ENCODE measurements around the gene MSTN.

GRCh38 chr2:190069936-190070696, 7.6 kb upstream of the MSTN start:
- TF ChIP-seq, protein P1, sequence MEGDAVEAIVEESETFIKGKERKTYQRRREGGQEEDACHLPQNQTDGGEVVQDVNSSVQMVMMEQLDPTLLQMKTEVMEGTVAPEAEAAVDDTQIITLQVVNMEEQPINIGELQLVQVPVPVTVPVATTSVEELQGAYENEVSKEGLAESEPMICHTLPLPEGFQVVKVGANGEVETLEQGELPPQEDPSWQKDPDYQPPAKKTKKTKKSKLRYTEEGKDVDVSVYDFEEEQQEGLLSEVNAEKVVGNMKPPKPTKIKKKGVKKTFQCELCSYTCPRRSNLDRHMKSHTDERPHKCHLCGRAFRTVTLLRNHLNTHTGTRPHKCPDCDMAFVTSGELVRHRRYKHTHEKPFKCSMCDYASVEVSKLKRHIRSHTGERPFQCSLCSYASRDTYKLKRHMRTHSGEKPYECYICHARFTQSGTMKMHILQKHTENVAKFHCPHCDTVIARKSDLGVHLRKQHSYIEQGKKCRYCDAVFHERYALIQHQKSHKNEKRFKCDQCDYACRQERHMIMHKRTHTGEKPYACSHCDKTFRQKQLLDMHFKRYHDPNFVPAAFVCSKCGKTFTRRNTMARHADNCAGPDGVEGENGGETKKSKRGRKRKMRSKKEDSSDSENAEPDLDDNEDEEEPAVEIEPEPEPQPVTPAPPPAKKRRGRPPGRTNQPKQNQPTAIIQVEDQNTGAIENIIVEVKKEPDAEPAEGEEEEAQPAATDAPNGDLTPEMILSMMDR (IDR thresholded peaks at IDR 0.05) = peak; percentile 37 to 57 (median 48)
- TF ChIP-seq POLR2A (IDR thresholded peaks at IDR 0.05) = no peak

Data from uterus (tissue), 2 donors.